ENCODE measurements around the gene FADS2.
A peak's percentile ranks its signal among the peaks of the same experiment; 100 is the strongest.

FADS2 gene

GRCh38 chr11:61887839-61888494 lies 59.9 kb downstream of the FADS2 start:
- DNase-seq (ENCODE audit: low read depth), result peak; percentile 91

- DNase-seq (ENCODE audit: low read depth), result no peak
Observed at GRCh38 chr11:61888590-61888989, 60.5 kb downstream of the FADS2 start.

GRCh38 chr11:61889831-61890230 lies 61.7 kb downstream of the FADS2 start:
- DNase-seq (ENCODE audit: low read depth), result no peak

GRCh38 chr11:61890529-61891330 lies 62.6 kb downstream of the FADS2 start:
- DNase-seq (ENCODE audit: low read depth), result peak; percentile 86

- DNase-seq (ENCODE audit: low read depth), result peak; percentile 82
Observed at GRCh38 chr11:61891331-61892084, 63.4 kb downstream of the FADS2 start, which contains the start of gene FADS3. TSS of gene FADS3 (minus strand) at chr11:61891545. CDS start at chr11:61891381, 164 bp downstream.

GRCh38 chr11:61892085-61892370 lies 63.9 kb downstream of the FADS2 start:
- no peak for DNase-seq (ENCODE audit: low read depth)

- DNase-seq (ENCODE audit: low read depth), result peak; percentile 74
Observed at GRCh38 chr11:61893981-61894380, 65.9 kb downstream of the FADS2 start.

GRCh38 chr11:61895046-61895717 lies 67.1 kb downstream of the FADS2 start:
- DNase-seq (ENCODE audit: low read depth), result no peak

GRCh38 chr11:61895718-61896059 lies 67.6 kb downstream of the FADS2 start:
- DNase-seq (ENCODE audit: low read depth), result no peak

- no peak for DNase-seq (ENCODE audit: low read depth)
Observed at GRCh38 chr11:61896665-61897386, 68.7 kb downstream of the FADS2 start.

GRCh38 chr11:61897387-61898246 lies 69.5 kb downstream of the FADS2 start:
- peak; percentile 70 for DNase-seq (ENCODE audit: low read depth)

GRCh38 chr11:61898247-61898582 lies 70.1 kb downstream of the FADS2 start:
- DNase-seq (ENCODE audit: low read depth), result no peak

GRCh38 chr11:61899146-61899841 lies 71.2 kb downstream of the FADS2 start:
- DNase-seq (ENCODE audit: low read depth), result peak; percentile 77

GRCh38 chr11:61900251-61900650 lies 72.2 kb downstream of the FADS2 start:
- DNase-seq (ENCODE audit: low read depth), result no peak

- DNase-seq (ENCODE audit: low read depth), result no peak
Observed at GRCh38 chr11:61901397-61901796, 73.3 kb downstream of the FADS2 start.

- no peak for DNase-seq (ENCODE audit: low read depth)
Observed at GRCh38 chr11:61902313-61902712, 74.2 kb downstream of the FADS2 start.

- DNase-seq (ENCODE audit: low read depth), result no peak
Observed at GRCh38 chr11:61903845-61904244, 75.7 kb downstream of the FADS2 start.

- no peak for DNase-seq (ENCODE audit: low read depth)
Observed at GRCh38 chr11:61904539-61905048, 76.5 kb downstream of the FADS2 start.

GRCh38 chr11:61905067-61905696 lies 77.1 kb downstream of the FADS2 start:
- DNase-seq (ENCODE audit: low read depth), result no peak
